NCI-H460 (cell line): ENCODE data around the gene LSM3. TPM values are rescaled to one million over a fixed set of nuclear protein-coding genes. Genes with fewer than 3 reads are reported as not detected.
"Not testable (repeated sequence)": the region's sequence is repeated elsewhere in the genome, so short reads cannot be mapped to it uniquely, and the experiment has no call there.

ENCODE experiments used
- DNase-seq: peaks from one replicate; pipeline ENCODE4 v3.0.0-alpha.2; 2016; ENCODE audit warnings: low read depth; ENCODE audit errors: extremely low read depth
- total RNA-seq: library from RNA; depleted of rRNA; stranded (reverse); fragments of >200 nt; shearing (Covaris generic); gene quantifications from 2 replicates; pipeline ENCODE4 v1.2.3, GENCODE V29; 2014

Gene LSM3
- total RNA-seq, 1 experiment from 2014 or later = 12.9 TPM

DNA sequence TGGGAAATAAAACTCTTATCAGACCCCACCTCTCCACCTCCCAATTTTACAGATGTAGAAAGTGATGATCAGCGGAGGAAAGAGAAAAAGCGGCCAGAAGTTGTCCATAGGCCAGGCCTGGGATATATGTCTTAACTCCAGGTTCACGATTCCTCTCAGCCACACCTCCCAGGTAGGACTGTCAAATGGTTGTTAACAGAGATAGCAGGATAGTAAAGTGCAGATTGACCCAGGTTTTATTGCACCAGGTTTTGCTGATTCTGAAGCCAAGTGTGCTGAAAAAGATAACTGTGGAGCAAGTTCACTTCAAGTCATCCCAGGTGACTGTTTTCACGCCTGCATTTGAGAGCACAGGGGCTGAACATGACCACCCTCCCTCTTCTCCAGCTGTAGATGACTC is 36.1 kb downstream of the LSM3 start:
- DNase-seq = no peak

- peak; percentile 60 for DNase-seq
Measured at GRCh38 chr3:14216257-14217048, 37.8 kb downstream of the LSM3 start.

DNA sequence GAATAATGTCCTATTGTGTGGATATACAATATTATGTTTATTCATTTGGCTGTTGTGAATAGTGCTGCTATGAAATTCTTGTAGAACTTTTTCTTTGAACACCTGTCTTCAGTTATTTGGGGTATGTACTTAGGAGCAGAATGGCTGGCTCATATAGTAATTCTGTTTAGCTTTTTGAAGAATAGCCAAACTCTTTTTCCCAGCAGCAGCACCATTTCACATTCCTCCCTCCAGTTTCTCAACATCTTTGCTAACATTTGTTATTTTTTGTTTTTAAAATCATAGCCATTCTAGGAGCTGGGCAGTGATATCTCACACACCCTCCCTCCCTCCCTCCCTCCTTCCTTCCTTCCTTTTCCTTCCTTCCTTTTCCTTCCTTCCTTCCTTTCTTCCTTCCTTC is 39.7 kb downstream of the LSM3 start:
- no peak for DNase-seq

- no peak for DNase-seq
Measured at GRCh38 chr3:14220933-14221332, 42.3 kb downstream of the LSM3 start.

GRCh38 chr3:14221902-14222301 is 43.3 kb downstream of the LSM3 start:
- no peak for DNase-seq

DNA sequence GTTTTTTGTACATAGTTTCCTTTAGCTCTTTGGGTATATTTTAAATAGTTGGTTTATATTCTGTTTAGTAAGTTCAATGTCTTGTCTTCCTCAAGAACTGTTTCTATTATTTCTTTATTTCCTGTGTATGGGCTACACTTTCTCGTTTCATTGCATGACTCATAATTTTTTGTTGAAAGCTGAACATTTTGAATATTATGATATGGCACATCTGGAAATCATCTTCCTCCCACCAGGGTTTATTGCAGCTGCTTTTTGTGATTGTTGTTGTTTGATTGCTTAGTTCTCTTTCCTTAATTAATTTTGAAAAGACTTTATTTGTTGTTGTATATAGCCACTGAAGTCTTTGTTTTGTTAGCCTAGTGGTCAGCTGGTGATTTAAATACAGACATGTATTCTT is 43.8 kb downstream of the LSM3 start:
- no peak for DNase-seq

DNA sequence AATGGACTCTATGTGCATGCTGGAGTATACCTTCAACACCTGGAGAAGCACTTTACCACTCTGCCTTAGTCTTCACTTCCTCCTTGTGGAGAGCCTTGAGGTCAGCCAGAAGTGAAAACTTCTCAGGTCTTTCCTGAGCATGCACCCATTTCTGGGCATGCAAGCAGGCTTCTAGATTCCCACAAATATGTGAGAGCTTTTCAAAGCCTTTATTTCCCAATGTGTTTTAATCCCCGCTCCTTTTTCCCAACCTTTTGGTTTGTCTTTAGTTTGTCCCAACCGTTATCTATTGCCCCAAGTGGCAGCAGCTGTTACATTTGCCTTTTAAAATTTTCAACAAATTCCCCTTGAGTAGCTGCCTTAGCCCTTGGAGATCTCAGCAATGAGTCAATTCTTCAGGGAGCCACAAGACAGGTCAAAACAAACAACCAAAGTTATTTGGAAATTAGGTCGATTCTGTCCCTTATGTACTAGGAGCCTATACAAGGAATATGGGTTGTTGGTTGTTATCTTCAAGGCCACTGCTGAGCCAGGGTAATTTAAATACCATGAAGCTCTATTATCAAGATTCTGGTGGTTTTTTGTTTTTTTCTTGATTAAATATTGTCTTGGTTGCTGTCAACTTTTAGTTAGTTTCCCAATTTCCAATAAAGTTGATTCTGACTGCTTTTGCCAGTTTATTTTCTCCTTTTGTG is 44.4 kb downstream of the LSM3 start:
- no peak for DNase-seq

DNA sequence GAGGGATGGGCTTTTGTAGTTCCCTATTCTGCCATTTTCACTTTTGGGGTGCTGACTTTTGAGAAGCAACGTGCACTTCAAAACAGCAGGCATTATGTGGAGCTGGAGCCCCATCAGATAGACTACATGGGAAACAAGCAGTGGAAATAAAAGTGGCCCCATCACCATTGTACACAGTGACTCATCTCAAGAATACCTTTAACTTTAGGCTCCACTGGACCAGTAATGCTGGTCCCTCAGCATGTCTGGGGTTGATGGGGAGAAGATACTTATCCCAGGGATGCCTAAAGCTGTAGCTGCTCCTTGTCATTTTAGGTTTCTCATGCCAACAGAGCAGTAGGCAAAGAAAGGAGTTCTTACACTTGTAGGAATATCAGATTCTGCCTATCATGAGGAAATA is 45.0 kb downstream of the LSM3 start:
- no peak for DNase-seq

DNA sequence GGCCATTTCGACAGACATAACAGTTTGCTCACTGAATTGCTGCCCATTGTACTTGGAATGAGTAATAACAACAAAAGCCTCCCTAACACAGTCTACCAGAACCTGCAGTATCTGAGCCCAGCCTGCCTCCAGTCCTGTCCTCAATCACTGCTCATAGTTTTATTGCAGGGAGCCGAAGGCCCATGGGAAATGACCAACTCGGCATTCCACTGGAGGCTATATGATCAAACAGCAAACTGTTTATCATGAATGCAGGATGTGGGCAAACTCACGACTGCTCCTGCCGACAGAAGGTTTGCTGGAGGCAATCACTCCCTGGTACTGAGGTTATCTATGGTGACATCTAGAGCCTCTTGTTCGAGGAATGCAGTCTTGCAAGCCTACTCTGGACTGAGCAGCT is 46.3 kb downstream of the LSM3 start:
- no peak for DNase-seq

DNA sequence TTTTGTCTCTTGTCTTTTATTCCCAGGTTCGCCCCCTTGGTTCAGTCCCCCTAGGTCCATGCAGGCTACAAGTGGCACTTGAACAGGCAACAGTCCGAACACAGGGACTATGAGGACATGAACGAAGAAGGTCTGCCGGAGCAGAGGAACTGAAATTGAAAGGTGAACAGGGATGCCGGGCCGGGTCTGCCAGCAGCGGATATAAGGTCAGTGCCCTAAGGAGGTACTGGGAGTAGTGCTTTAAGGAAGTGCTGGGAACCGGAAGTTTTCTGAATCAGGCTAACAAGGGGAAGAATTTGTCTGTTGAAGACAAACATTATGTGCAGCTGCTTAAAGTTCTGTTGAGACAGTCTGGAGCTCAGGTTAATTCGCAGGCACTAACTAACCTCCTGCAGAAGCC is 46.8 kb downstream of the LSM3 start:
- no peak for DNase-seq

- not testable (repeated sequence) for DNase-seq
Measured at GRCh38 chr3:14226351-14226750, 47.7 kb downstream of the LSM3 start.

GRCh38 chr3:14227856-14228255 is 49.2 kb downstream of the LSM3 start:
- no peak for DNase-seq

GRCh38 chr3:14228681-14229470 is 50.3 kb downstream of the LSM3 start:
- DNase-seq = no peak

DNA sequence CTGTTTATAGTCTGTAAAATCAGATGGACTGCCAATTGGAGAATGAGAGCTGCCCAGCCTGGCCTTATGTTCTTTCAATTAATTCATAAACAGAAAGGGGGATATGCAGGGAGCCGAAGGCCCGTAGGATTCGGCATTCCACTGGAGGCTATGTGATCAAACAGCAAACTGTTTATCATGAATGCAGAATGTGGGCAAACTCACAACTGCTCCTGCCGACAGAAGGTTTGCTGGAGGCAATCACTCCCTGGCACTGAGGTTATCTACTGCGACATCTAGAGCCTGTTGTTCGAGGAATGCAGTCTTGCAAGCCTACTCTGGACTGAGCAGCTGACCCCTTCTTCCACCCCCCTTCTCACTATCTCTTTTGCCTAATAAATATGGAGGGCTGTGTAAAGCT is 51.1 kb downstream of the LSM3 start:
- not testable (repeated sequence) for DNase-seq

GRCh38 chr3:14230729-14231128 is 52.1 kb downstream of the LSM3 start:
- DNase-seq = no peak

DNA sequence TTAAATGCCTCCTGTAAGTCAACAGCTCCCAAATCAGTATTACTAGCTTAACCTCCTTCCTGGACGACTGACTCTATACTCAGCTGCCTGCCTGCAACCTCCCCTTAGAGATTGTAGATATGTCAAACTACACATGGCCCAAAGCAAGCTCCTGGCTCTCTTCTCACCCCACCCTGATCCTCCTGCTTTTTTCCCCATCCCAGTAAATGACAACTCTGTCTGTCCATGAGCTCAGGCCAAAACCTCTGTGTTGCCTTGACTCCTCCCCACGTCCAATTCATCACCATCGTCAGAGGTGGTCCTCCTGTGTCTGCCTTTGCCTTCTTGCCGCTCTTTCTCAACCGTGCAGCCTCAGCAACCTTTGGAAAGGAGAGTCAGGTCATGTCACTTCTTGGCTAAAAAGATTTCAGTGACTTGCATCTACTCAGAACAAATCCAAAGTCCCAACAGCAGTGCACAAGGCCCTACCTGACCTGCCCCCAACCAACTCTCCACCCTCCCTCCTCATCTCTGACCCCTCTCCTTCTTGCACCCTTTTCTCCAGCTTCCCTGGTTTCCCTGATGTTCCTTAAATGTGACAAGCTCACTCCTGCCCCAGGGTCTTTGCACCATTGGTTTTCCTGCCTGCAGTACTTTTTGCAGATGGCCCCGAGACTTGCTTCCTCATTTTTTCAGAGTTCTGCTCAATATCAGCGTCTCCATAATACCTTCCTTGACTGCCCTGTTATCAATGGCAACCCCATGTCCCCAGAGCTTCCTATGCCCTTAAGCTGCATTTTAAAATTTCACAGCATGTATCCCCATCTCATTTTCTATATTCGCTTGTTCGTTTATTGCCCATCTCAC is 52.8 kb downstream of the LSM3 start:
- DNase-seq = no peak

- no peak for DNase-seq
Measured at GRCh38 chr3:14231998-14232501, 53.4 kb downstream of the LSM3 start.

GRCh38 chr3:14234251-14235002 is 55.8 kb downstream of the LSM3 start:
- DNase-seq = no peak

GRCh38 chr3:14235003-14235911 is 56.6 kb downstream of the LSM3 start:
- DNase-seq = no peak
